Endothelial cell of umbilical vein (primary cell): ENCODE measurements around the gene TNPO3. TPM values are rescaled to one million over a fixed set of nuclear protein-coding genes. Genes with fewer than 3 reads are reported as not detected.

Experiments used
- BruUV-seq: library from RNA; stranded (reverse); fragments of 400-500 nt; replicated peaks from 2 replicates; lab custom pipeline; 2021; lab: Mats Ljungman, UMichigan
- CTCF ChIA-PET: fragments of 300-600, 350-600 bp; sonication (Branson Sonifier 250); formaldehyde crosslinking; loops from one replicate; lab custom pipeline; 2021; ENCODE audit warnings: antibody characterized with exemption, inconsistent platforms; lab: Charles Lee
- POLR2A ChIA-PET: fragments of 300-600, 350-600 bp; sonication (Branson Sonifier 250); formaldehyde crosslinking; loops from one replicate; lab custom pipeline; 2021; ENCODE audit warnings: antibody characterized with exemption, inconsistent platforms; lab: Charles Lee
- DNase-seq: peaks from one replicate; pipeline ENCODE4 v3.0.0-alpha.2; 2011; ENCODE audit warnings: low read depth, low spot score
- FAIRE-seq: peaks from 2 replicates; lab custom pipeline; 2011; peaks lifted over from hg19 to GRCh38; lab: Jason Lieb, UNC
- H2AFZ ChIP-seq: 2 replicates; pipeline ENCODE4 v1.6.0; 2012; ENCODE audit warnings: low read depth, low read length, control low read depth, inconsistent platforms
- H3K27ac ChIP-seq: 2 replicates; pipeline ENCODE4 v1.5.1; 2011; ENCODE audit warnings: low read depth, mild to moderate bottlenecking, control low read depth, low read length, moderate library complexity; ENCODE audit not compliant: insufficient read depth
- H3K27me3 ChIP-seq, 2 experiments: 2 replicates each; pipeline versions ENCODE4 v1.6.0 to v1.6.1; 2011; ENCODE audit warnings: low read length in 2 of 2, mixed read lengths in 1 of 2; ENCODE audit not compliant: control insufficient read depth in 2 of 2, insufficient read depth in 2 of 2
- H3K36me3 ChIP-seq, 2 experiments: 2 replicates in 1 of 2; 3 replicates in 1 of 2; pipeline ENCODE4 v1.5.1; 2011; ENCODE audit warnings: low read length in 2 of 2, mild to moderate bottlenecking in 1 of 2, moderate library complexity in 1 of 2; ENCODE audit not compliant: control insufficient read depth in 2 of 2, insufficient read depth in 2 of 2; ENCODE audit errors: extremely low read depth in 1 of 2
- H3K4me1 ChIP-seq: 3 replicates; pipeline ENCODE4 v1.5.1; 2011; ENCODE audit warnings: mild to moderate bottlenecking, low read length; ENCODE audit not compliant: control insufficient read depth, insufficient read depth; ENCODE audit errors: extremely low read depth
- H3K4me2 ChIP-seq: 2 replicates; pipeline ENCODE4 v1.6.1; 2011; ENCODE audit warnings: low read length, control low read depth, mixed read lengths; ENCODE audit not compliant: insufficient read depth
- H3K4me3 ChIP-seq, 3 experiments: fragments of 200-600 bp in 1 of 3; sonication (generic), shearing (Covaris generic) in 1 of 3; replicated peaks in 1 of 3; 2 replicates each; pipeline ENCODE4 v1.5.1; 2011 to 2016; ENCODE audit warnings: control low read depth in 3 of 3, low read length in 3 of 3, mild to moderate bottlenecking in 2 of 3, inconsistent platforms in 1 of 3, low read depth in 1 of 3, moderate library complexity in 1 of 3; ENCODE audit not compliant: insufficient read depth in 1 of 3
- H3K79me2 ChIP-seq: 2 replicates; pipeline ENCODE4 v1.6.0; 2012; ENCODE audit warnings: low read length, inconsistent platforms; ENCODE audit not compliant: control insufficient read depth, insufficient read depth
- H3K9ac ChIP-seq: replicated peaks from 2 replicates; pipeline ENCODE3; 2011; ENCODE audit warnings: low read length, control low read depth; ENCODE audit not compliant: insufficient read depth; ENCODE audit errors: extremely low read depth
- H3K9me1 ChIP-seq: replicated peaks from 3 replicates; pipeline ENCODE4 v1.6.0; 2011; ENCODE audit warnings: mild to moderate bottlenecking, low read length; ENCODE audit not compliant: control insufficient read depth, insufficient read depth; ENCODE audit errors: extremely low read depth
- H3K9me3 ChIP-seq: replicated peaks from 2 replicates; pipeline ENCODE4 v1.5.1; 2012; ENCODE audit warnings: low read length, inconsistent platforms; ENCODE audit not compliant: control insufficient read depth, insufficient read depth
- H4K20me1 ChIP-seq: replicated peaks from 2 replicates; pipeline ENCODE3; 2011; ENCODE audit warnings: mild to moderate bottlenecking, low read length; ENCODE audit not compliant: control insufficient read depth, insufficient read depth; ENCODE audit errors: extremely low read depth
- EZH2 ChIP-seq: IDR thresholded peaks from 2 replicates; pipeline ENCODE4 v1.6.1; 2012; ENCODE audit warnings: borderline replicate concordance, low read depth, mild to moderate bottlenecking, moderate library complexity, low read length, inconsistent platforms; ENCODE audit not compliant: severe bottlenecking
- FOS ChIP-seq: IDR thresholded peaks from 2 replicates; pipeline ENCODE4 v1.6.1; 2011; ENCODE audit warnings: mild to moderate bottlenecking, low read length, moderate library complexity, borderline replicate concordance; ENCODE audit not compliant: insufficient read depth
- GATA2 ChIP-seq: IDR thresholded peaks from 2 replicates; pipeline ENCODE4 v1.7.0; 2011; ENCODE audit warnings: low read depth, mild to moderate bottlenecking, moderate library complexity, mixed read lengths, low read length; ENCODE audit not compliant: insufficient read length, insufficient read depth
- JUN ChIP-seq: IDR thresholded peaks from 2 replicates; pipeline ENCODE4 v1.6.1; 2011; ENCODE audit warnings: borderline replicate concordance, low read depth; ENCODE audit not compliant: insufficient read length, insufficient read depth
- MAX ChIP-seq: IDR thresholded peaks from 2 replicates; pipeline ENCODE4 v1.6.1; 2011; ENCODE audit not compliant: insufficient read depth, insufficient read length
- MYC ChIP-seq: IDR thresholded peaks from one replicate; pipeline ENCODE4 v1.6.1; 2011; ENCODE audit warnings: mild to moderate bottlenecking, low read depth, low read length
- POLR2A ChIP-seq: IDR thresholded peaks from 2 replicates; pipeline ENCODE4 v1.6.1; 2012; ENCODE audit warnings: low read depth, mild to moderate bottlenecking, control low read depth, low read length
- POLR2AphosphoS5 ChIP-seq: IDR thresholded peaks from 2 replicates; pipeline ENCODE4 v1.6.1; 2012; ENCODE audit warnings: low read depth, mild to moderate bottlenecking, control low read depth, low read length, moderate library complexity; ENCODE audit not compliant: insufficient read depth
- dilution Hi-C: fragments of 300-500 bp; cut with MboI; formaldehyde crosslinking; loops from one replicate; pipeline ENCODE4 v1.15.0; 2019; ENCODE audit warnings: low sequenced_read_pairs; ENCODE audit not compliant: extremely low pct_ligation_motif_present
- intact Hi-C: fragments of 100-400 bp; cut with micrococcal nuclease; formaldehyde crosslinking; loops from one replicate; pipeline ENCODE4 v1.10.0; 2022
- polyA plus RNA-seq, 4 experiments: library from polyadenylated mRNA; depleted of rRNA in 3 of 4; stranded (reverse) in 3 of 4; unstranded in 1 of 4; fragments of >200 nt; gene quantifications; 2 replicates each; pipeline versions ENCODE4 v1.2.1 to v1.2.3, GENCODE V29; 2011 to 2012; ENCODE audit warnings: missing spikeins in 1 of 4
- total RNA-seq: library from RNA; stranded (reverse); gene quantifications from 2 replicates; pipeline ENCODE4 v1.2.3, GENCODE V29; 2021
- TF ChIP-seq, protein P1 (sequence below), 2 donors: IDR thresholded peaks; 1 replicate in 1 of 2; 2 replicates in 1 of 2; pipeline ENCODE4 v1.5.1; 2011; ENCODE audit warnings: low read length in 2 of 2, mild to moderate bottlenecking in 2 of 2, moderate library complexity in 2 of 2, control low read depth in 1 of 2, inconsistent platforms in 1 of 2, low read depth in 1 of 2; ENCODE audit not compliant: insufficient read depth in 1 of 2; ENCODE audit errors: extremely low read depth in 1 of 2

Gene TNPO3
- total and polyA plus RNA-seq, 2 donors (not counting 3 experiments of a cell fraction or from before 2014, with no cell fraction given) = 29.0 to 46.9 TPM

- no peak overlapping the region for H3K4me2 ChIP-seq
- H3K4me1 ChIP-seq = peaks cover 5% of the 10 kb centered on the region
- no peak overlapping the region for H3K27ac ChIP-seq
- no peak overlapping the region for H3K4me3 ChIP-seq
- DNase-seq (no peak), FAIRE-seq (no peak)
- no peaks in the 10 kb centered on the region for H4K20me1 ChIP-seq
- dilution Hi-C loops (no loop called here), intact Hi-C loops (no loop called here)
- peaks cover 28 to 31% of the 10 kb centered on the region in 2 experiments for H3K27me3 ChIP-seq
- H2AFZ ChIP-seq = no peak overlapping the region
- no peaks in the 10 kb centered on the region for H3K79me2 ChIP-seq
- CTCF ChIA-PET = interaction anchor here (1.2 kb wide), 2 partner anchors 9 to 184 kb away, joined by 3 to 5 read pairs; no protein-coding TSS in a partner anchor
- no peaks in the 10 kb centered on the region for H3K36me3 ChIP-seq
- POLR2A ChIA-PET = no interaction called here
- H3K9me1 ChIP-seq = no peaks in the 10 kb centered on the region
- no peak overlapping the region for H3K9ac ChIP-seq
- no peak for TF ChIP-seq POLR2A
- TF ChIP-seq GATA2 = no peak
- TF ChIP-seq EZH2 = no peak
- TF ChIP-seq MYC = no peak
- TF ChIP-seq POLR2AphosphoS5 = no peak
- TF ChIP-seq JUN = no peak
- no peak for TF ChIP-seq FOS
- TF ChIP-seq, protein P1, sequence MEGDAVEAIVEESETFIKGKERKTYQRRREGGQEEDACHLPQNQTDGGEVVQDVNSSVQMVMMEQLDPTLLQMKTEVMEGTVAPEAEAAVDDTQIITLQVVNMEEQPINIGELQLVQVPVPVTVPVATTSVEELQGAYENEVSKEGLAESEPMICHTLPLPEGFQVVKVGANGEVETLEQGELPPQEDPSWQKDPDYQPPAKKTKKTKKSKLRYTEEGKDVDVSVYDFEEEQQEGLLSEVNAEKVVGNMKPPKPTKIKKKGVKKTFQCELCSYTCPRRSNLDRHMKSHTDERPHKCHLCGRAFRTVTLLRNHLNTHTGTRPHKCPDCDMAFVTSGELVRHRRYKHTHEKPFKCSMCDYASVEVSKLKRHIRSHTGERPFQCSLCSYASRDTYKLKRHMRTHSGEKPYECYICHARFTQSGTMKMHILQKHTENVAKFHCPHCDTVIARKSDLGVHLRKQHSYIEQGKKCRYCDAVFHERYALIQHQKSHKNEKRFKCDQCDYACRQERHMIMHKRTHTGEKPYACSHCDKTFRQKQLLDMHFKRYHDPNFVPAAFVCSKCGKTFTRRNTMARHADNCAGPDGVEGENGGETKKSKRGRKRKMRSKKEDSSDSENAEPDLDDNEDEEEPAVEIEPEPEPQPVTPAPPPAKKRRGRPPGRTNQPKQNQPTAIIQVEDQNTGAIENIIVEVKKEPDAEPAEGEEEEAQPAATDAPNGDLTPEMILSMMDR (IDR thresholded peaks at IDR 0.05; ENCODE audit: extremely low read depth in 1 of 2, insufficient read depth in 1 of 2, low read depth in 1 of 2, low read length in 2 of 2) = no peak
- no peak for TF ChIP-seq MAX
- BruUV-seq = no TSS peak
- no peaks in the 10 kb centered on the region for H3K9me3 ChIP-seq
These were observed 147.9 kb downstream of the TNPO3 start for GRCh38 chr7:128906766-128907559.
